ENCODE data around the gene BCAM.
"Not testable (repeated sequence)": the region's sequence is repeated elsewhere in the genome, so short reads cannot be mapped to it uniquely, and the experiment has no call there.

The BCAM gene, protein sequence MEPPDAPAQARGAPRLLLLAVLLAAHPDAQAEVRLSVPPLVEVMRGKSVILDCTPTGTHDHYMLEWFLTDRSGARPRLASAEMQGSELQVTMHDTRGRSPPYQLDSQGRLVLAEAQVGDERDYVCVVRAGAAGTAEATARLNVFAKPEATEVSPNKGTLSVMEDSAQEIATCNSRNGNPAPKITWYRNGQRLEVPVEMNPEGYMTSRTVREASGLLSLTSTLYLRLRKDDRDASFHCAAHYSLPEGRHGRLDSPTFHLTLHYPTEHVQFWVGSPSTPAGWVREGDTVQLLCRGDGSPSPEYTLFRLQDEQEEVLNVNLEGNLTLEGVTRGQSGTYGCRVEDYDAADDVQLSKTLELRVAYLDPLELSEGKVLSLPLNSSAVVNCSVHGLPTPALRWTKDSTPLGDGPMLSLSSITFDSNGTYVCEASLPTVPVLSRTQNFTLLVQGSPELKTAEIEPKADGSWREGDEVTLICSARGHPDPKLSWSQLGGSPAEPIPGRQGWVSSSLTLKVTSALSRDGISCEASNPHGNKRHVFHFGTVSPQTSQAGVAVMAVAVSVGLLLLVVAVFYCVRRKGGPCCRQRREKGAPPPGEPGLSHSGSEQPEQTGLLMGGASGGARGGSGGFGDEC

GRCh38 chr19:44808463-44809371, at the start of gene BCAM:
BCAM (plus strand) TSS chr19:44809103; CDS start chr19:44809125, 22 bp downstream.
- DNase-seq = peak; percentile 36

DNA sequence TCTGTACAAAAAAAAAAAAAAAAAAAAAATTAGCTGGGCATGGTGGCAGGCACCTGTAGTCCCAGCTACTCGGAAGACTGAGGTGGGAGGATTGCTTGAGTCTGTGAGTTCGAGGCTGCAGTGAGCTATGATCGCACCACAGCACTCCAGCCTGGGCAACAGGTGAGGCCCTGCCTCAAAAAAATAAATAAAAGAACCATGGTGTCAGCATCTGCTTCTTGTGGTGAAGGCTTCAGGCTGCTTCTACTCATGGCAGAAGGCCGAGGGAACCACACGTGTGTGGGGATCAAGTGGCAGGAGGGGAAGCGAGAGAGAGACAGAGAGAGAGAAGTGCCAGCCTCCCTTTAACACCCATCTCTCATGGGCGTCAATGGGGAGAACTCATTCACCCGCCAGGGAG, 46.9 kb upstream of the BCAM start:
- no peak for DNase-seq

GRCh38 chr19:44765033-44765948, 43.6 kb upstream of the BCAM start:
- DNase-seq = peak; percentile 93

DNA sequence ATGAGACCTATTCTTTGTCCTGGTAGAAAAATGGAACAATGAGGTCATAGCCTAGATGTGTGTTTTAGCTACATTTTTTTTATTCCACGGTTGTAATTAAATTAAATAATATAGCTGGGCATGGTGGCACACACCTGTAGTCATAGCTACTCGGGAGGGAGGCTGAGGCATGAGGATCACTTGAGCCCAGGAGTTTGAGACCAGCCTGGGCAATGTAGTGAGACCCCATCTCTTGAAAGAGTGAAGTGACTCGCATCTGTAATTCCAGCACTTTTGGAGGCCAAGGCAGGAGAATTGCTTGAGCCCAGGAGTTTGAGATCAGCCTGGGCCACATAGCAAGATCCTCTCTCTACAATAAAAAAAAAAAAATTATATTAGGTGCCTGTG, 43.0 kb upstream of the BCAM start:
- DNase-seq = no peak

DNA sequence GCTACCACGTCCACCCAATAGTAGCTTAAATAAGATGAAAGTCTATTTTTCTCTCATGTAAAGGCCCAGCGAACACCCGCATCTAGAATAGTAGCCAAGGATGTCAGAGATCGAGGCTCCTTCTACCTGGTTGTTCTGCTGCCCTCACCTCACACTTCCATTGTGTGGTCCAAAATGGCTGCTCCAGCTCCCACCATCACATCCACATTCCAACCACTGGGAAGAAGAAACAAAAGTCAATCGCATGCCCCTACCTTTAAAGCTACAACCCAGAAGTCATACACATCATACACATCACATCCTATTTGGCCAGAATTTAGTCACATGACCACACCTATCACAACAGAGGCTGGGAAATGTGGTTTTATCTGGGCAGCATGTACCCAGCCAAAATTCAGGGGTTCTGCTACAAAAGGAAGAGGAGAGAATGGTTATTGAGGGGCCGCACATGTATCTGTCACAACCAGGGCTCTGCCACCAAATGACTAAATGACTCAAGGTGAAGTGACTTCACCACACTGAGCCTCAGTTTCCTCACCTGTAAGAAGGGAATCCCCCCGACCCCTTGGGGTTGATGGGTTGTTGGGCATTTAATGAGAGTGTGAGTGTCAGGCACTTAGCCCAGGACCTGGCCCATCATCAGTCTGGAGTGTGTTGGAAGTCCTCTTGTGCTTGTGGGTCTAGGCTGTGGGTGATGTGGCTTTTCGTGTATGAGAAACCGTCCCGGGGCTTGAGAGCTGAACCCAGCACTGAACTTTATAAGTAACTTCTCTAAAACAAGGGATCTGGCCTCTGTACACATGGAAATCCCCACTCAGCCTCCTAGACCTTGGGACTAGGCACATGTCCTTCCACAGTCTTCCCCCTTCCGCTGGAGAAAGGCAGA, 41.4 kb upstream of the BCAM start:
- peak; percentile 93 for DNase-seq

- peak; percentile 99 for DNase-seq
Observed at GRCh38 chr19:44770550-44771257, 38.2 kb upstream of the BCAM start.

DNA sequence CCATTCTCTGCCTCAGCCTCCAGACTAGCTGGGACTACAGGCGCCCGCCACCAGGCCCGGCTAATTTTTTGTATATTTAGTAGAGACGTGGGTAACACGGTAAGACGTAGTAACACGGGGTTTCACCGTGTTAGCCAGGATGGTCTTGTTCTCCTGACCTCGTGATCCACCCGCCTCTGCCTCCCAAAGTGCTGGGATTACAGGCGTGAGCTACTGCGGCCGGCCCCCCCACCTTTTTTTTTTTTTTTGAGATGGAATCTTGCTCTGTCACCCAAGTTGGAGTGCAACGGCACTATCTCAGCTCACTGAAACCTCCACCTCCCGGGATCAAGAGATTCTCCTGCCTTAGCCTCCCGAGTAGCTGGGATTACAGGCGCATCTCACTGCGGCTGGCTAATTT, 36.8 kb upstream of the BCAM start:
- not testable (repeated sequence) for DNase-seq

GRCh38 chr19:44772959-44773358, 35.9 kb upstream of the BCAM start:
- no peak for DNase-seq

DNA sequence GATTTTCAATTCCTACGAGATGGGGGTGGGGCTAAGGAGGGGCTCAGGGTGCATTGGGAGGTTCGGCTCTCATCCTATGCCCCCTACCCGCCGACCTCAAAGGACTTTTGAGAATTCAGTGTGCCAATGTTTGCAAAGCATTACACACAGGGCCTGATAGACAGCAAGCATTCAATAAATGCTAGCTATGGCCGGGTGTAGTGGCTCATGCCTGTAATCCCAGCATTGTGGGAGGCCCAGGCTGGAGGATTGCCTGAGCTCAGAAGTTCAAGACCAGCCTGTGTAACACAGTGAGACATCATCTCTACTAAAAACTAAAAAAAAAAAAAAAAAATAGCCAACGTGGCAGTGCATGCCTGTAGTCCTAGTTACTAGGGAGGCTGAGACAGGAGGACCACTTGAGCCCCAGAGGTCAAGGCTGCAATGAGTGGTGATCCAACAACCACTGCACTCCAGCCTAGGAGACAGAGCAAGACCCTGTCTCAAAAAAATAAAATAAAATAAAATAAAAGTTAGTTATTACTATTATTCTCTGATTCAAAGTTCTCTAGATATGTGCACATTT, 33.1 kb upstream of the BCAM start:
- no peak for DNase-seq

- DNase-seq = no peak
Observed at GRCh38 chr19:44776402-44777096, 32.4 kb upstream of the BCAM start.

GRCh38 chr19:44777715-44778347, 31.1 kb upstream of the BCAM start, which contains the start of gene CBLC:
CBLC (plus strand) TSS chr19:44777890; CDS start chr19:44777932, 42 bp downstream.
- no peak for DNase-seq

DNA sequence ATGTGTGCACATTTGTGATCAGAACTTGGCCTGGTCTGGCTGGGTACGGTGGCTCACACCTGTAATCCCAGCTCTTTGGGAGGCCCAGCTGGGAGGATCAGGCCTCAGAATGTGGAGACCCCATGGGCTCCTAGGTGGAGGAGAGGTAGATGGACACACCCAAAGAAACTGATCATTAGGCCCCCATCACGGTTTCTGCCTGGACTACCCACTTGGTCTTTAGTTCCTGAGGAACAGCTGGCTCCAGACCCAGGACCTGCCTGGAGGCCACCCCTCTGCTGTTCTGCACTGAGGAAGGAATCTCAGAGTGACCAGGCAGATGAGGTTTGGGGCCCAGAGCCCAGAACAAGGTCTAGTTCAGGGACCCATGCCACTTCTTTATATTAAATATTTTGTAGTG, 29.8 kb upstream of the BCAM start:
- DNase-seq = no peak

- DNase-seq = not testable (repeated sequence)
Observed at GRCh38 chr19:44781694-44782093, 27.2 kb upstream of the BCAM start.

DNA sequence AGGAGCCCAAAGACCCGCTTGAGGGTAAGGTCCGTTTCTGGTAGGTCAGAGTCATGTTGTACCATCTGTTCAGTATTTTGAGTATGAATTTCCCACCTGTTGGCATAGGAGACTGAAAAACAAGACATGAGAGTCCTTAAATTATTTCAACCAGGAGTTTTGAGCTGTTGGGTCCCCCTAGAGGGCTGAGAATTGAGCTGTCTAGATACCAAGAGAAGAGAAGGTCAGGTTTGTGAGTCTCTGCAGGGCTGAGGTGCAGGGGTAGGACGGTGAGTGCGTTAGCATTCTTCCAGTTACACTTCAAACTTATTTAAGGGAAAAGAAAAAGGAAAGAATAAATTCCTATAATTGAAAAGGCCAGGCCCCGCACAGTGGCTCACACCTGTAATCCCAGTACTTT, 26.2 kb upstream of the BCAM start:
- no peak for DNase-seq

DNA sequence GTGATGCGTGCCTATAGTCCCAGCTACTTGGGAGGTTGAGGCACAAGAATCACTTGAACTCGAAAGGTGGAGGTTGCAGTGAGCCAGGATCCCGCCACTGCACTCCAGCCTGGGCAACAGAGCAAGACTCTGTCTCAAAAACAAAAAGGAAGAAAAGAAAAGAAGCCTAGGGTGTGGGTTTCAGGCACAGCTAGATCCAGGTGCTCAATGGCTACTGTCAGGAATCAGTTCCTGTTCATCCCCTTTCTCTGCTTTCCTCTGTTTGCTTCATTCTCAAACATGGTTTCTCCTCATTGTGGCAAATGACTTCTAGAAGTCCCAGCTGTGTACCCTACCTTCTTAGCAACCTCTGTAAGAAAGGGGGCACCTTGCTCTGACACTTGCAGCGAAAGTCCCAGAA, 25.4 kb upstream of the BCAM start:
- DNase-seq = no peak

GRCh38 chr19:44785271-44785670, 23.6 kb upstream of the BCAM start:
- DNase-seq = no peak

DNA sequence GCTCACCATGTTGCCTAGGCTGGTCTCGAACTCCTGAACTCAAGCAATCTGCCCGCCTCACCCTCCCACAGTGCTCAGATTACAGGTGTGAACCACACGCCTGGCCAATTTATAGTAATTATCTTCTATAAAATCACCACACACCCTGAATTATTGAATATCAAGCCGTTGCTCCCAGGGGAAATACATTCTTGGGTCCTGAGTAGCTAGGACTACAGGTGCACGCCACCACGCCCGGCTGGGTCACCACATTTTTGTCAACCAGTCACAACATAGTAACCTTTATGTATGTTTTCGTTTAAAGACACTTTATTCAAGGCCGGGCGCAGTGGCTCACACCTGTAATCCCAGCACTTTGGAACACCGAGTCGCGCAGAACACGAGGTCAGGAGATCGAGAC, 22.9 kb upstream of the BCAM start:
- DNase-seq = no peak

DNA sequence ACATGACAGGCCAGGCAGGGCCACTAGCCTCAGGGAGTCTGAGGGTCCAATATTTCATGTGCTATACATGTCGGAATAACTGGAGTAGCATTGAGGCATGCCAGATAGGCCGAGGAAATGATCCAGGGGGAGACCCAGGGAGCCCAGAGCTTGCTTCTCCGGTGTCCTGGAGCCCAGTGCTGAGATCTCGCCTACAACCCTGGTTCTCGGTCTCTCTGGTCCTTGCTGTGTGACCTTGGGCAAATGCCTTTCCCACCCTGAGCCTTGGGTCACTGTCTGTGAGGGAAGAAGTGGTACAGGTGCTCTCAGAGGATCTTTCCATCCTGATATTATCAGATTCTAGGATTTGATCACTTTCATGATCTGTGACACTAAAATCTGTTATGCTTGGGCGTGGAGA, 19.9 kb upstream of the BCAM start:
- DNase-seq = no peak

- peak; percentile 16 for DNase-seq
Observed at GRCh38 chr19:44789943-44790483, 18.9 kb upstream of the BCAM start.

All from suppressor macrophage treated with lipopolysaccharide for 4 hours (primary cell).